ENCODE data around the gene HSF2.

Gene HSF2

DNA sequence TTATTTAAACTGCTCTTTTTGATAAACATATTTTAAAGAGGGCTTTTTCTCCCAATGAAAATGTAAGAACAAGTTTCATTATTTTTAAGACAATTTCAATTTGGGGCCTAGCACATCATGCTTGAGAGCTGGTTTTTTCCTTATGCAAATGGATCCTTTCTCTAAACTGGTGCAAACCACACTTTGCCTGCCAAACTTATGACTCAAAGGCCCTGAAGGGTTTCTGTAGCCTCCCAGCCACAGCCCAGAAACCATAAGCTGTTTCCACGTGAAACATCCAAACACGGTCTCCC, 451 bp upstream of the HSF2 start:
- no peak for DNase-seq (ENCODE audit: low read depth)

DNA sequence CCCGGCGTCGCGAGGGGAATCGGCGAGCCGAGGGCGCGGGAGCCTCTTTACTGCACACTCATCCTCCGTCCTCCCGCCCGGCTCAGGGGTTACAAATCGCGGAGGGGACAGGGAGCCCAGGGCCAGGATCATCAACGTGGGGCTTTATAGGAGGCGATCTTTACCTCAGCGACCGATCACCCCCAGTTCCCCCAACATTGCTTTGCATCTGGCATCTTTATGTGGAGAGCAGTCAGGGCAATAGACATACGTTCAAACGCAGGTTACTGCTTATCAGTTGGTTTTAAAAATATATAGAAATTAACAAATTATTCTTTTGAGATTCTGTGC, 634 bp downstream of the HSF2 start:
- no peak for DNase-seq (ENCODE audit: low read depth)

DNA sequence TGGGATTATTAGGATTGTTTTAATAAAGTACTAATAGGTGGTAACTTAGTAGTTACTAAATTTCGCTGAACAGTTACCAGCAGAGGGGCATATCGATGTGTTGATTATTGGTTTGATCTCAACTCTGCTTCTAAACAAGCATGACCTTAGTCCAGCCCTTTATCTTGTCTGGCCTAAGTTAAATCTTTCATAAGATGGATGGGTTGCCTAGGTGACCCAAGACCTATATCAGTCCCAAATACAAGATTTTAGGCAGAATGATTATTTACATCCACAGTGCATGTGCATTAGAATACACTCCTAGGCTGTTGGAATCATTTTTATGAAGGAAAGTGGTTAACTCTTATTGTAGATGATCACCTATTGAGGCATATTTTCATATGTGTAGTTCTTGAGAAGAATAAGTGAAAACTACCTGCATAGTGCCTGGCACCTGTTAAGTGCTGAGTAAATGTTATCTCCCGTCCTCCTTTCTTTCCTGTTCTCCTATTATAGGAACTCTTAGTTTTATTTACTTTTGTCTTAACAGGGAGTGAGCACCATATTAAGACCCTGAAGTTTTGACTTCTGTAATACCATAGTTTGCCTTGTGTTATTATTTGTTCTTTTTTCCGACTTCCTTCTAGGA, 1.1 kb downstream of the HSF2 start:
- DNase-seq (ENCODE audit: low read depth): no peak

DNA sequence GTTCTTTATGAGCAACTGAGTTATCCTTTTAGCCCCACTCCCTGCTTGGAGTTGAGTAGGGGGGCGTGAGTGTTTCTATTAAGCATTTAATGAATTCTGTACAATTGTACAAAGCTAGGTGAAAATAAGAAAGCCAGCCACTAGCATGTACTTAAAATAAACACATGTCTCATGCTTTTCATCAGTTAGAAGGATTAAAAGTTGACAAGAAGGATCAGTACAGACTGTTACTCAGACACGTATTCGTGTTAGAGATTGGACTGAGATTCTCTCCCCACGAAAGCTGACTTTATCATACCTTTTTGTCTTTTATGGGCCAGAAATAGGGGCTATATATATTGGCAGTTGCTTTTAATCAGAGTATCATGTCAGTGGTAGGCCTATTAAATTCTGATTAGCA, 1.7 kb downstream of the HSF2 start:
- DNase-seq (ENCODE audit: low read depth): no peak

DNA sequence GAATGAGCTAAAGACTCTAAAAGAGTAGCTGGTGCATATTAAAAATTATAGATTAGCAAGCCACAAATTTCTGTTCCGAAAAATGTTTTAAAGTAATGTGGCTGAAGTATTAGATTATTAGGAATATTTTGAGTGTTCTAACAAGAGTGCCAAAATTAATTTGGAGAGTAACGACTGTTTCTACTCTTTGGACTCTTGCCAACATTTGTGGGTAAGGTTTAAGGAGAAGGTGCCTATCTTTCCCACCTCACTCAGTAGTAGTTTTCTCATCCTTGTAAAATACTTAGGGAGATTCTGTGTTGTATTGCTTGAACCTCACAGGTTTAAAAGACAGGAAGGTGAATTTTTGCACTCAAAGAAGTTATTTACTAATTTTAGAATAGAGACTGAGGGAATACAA, 5.0 kb downstream of the HSF2 start:
- no peak for DNase-seq (ENCODE audit: low read depth)

DNA sequence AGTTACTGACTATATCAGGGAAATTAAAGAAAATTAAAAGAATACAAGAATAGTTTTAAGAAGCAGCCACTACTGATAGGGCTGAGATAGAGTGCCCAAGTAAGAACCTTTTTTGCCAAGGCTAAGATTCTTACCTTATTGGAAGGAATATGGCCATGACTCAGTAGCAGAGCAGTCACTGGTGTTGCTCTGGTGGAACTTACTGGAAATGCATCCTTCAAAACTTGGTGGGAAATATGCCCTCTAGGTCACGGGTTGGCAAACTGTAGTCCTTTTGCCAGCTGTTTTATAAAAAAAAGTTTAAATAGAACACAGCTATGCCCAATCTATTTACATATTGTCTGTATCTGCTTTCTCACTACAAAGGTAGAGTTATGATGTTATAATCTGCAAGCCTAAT, 6.0 kb downstream of the HSF2 start:
- no peak for DNase-seq (ENCODE audit: low read depth)

DNA sequence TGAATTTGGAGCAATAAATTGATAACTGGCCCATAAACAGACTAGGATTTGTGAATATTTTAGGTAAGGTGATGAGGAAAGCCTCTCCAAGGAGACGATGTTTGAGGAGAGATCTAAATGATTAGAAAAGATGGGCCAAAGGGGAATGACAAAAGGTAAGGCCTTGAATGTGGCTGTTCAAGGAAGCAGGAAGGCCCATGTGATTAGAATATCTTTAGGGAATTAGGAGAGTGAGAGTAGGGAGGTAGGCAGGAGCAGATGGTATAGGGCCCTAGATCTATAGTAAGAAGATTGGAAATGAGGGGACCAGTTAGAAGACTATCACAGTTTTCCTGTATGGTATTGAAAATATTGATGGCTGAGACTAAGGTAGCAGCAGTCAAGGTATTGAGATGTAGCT, 6.7 kb downstream of the HSF2 start:
- DNase-seq (ENCODE audit: low read depth): no peak

DNA sequence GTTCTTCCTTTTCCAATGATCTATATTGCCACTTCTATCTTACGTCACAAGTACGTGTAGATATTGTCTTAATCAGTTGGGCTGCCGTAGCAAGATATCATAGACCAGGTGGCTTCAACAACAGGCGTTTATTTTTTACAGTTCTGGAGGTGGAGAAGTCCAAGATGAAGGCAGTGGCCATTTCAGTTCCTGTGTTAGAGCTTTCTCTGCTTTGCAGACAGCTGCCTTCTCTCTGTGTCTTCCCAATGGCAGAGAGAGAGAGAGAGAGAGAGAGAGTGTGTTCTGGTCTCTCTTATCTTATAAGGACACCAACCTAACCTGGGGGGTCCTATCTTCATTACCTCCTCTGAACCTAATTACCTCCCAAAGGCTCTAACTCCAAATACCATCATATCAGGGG, 8.3 kb downstream of the HSF2 start:
- DNase-seq (ENCODE audit: low read depth): no peak

DNA sequence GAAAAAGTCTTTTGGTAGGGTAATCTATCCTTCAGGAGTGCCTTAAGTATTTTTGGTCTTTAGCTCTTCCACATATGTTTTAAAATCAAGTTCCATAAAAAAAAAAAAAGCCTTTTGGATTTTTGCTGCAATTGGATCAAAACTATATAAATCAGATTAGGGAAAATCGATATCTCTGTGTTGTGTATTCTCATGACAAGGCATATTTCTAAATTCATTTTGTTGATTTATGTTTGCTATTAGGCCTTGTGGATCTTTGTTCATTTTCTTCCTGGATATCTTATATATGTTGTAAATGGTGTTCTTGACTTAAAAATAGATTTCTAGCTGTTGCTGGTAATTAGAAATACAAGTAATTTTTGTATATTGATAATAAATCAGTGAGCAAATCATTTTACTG, 8.8 kb downstream of the HSF2 start:
- DNase-seq (ENCODE audit: low read depth): no peak

DNA sequence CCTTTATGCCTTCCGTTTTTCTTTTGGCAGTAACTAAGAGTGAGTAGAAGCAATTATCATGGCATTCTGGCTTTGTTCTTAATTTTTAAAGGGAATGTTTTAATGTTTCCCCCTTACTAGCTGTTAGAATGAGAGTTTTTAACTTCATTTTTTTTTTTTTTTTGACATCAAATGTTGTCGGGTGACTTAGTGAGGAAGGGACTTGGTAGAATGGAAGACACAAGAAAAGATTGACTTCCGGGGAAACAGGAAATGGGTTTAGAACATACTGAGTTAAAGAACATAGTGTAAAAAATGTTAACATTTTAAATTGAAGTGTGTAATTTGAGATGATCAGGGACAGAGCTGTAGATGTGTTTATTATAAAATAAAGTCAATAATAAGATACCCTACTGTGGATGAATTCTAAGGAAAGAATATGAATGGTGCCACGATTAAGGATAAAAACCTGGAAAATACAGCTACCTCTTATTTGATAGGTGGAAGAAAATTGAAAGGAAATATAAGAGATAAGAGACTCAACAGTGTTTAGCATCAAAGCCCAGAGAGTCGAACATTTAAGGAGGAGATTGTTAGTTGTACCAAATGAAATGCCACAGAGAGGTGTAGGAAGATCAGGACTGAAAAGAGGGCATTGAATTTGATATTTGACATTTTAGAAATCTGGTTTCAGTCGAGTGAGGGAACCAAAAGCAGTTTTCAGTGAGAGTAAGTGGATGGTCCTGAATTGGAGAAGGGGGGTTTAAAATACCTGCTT, 9.4 kb downstream of the HSF2 start:
- DNase-seq (ENCODE audit: low read depth): no peak

DNA sequence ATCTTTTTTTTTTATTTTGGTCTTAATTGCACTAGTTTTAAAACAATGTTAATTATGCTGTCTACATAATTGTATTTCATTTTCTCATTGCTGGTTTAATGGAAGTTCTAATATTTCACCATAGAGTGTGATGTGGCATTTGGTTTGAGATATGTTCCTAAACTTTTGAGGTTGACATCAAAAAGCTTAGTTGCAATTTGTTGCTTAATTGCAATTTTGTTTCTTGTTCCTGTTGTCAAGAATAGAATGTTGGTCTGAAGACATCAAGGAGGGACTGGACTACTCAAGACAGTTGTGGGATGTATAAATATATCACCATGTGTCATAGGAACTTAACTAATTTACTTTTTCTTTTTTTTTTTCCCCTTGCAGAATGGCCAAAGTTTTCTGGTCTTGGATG, 12.5 kb downstream of the HSF2 start:
- no peak for DNase-seq (ENCODE audit: low read depth)

DNA sequence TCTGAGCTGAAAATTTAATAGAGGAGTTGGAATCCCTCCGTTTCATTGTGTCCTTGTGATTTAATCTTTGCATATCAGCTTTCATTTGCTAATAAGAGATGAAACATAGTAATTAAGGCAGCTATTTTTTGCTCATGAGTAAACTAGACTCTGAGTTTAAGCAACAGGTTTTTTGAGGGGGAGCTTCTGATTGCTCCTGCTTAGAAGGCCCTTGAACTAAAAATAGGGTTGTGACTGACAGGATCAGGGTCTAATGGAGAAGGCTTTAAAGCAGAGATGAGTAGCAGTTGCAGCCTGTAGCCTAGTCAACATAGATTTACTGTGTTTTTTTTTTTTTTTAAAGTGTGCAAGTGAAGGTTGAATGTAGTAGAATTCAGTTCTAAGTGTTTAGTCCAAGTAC, 17.4 kb downstream of the HSF2 start:
- no peak for DNase-seq (ENCODE audit: low read depth)

DNA sequence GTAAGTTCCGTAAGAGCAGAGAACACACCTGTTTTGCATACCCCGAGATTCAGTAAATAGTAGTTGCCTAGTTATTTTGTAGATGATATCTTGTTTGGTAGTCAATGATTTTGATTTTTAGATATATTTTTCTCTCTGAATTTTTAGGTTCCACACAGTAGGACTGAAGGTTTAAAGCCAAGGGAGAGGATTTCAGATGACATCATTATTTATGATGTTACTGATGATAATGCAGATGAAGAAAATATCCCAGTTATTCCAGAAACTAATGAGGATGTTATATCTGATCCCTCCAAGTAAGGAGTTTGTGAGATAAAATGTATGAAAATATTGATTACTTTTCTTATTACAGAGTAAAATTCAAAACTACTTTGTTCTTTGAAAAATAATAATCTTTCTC, 22.6 kb downstream of the HSF2 start:
- no peak for DNase-seq (ENCODE audit: low read depth)

DNA sequence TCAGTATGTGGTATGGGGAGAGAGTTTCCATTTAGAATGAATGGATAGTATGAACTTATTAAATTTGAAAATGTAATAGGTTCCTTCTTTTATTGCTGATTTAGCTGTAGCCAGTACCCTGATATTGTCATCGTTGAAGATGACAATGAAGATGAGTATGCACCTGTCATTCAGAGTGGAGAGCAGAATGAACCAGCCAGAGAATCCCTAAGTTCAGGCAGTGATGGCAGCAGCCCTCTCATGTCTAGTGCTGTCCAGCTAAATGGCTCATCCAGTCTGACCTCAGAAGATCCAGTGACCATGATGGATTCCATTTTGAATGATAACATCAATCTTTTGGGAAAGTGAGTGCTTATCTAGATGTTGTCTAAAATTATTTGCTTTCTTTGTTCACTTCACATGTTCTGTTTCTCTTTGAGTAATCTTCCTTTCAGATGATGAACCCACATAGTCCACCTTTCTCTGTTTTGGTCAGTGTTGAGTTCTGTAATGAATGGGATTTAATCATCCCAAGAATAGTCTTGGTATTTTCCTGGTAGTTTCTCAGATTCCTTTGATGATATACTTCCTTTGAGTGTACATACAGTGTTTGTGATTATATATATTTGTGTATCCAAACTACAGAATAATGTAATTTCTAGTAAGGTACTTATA, 23.3 kb downstream of the HSF2 start:
- no peak for DNase-seq (ENCODE audit: low read depth)

DNA sequence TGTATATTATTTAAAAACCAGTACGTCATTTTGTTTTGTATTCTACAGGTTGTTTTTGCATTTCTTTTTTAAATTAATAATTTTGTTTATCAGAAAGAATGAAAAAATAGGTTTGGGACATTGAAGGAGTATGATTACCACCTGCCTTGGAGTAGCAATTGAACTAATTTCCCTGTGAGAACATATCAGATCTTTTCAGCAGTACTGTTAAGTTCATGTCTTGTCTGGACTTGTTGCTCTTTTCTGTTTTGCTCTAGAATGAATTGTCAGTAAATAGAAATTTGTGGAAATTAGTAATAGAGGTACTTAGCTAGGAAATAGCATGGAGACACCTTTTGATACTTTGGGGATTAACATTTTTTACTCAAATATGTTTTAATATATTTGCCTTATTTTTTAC, 24.3 kb downstream of the HSF2 start:
- DNase-seq (ENCODE audit: low read depth): no peak

DNA sequence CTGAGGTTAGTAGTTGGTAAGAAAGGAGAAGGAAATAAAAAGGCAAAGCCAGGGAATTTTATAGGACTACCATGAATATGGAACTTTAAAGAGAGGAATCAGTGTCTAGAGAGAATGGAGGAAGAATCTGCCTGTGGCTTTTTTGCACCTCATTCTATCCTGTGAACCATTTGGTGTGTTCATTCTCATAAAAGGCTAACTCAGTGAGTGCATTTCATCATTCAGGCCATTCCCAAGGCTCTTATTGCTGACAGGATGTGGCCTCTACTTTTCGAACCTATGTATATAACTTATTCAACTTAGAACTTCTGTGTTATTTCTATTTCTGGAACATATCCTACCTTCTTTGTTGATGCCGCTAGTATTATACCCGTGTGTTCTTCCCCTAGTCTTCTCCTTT, 27.1 kb downstream of the HSF2 start:
- DNase-seq (ENCODE audit: low read depth): no peak

DNA sequence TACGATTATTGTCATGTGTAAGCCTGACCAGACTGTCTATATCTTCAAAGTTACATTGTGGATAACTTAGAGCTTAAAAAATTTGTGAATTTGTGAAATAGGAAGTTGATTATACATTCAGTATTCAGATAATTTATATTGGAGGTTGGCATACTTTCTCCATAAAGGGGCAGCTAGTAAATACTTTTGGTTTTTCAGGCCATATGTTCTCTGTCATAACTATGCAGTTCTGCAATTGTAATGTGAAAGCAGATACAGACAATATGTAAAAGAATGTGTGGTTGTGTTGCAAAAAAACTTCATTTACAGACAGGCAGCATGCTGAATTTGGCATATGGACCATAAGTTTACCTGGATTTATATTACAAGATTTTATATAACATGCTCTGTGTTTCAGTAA, 29.3 kb downstream of the HSF2 start:
- no peak for DNase-seq (ENCODE audit: low read depth)

DNA sequence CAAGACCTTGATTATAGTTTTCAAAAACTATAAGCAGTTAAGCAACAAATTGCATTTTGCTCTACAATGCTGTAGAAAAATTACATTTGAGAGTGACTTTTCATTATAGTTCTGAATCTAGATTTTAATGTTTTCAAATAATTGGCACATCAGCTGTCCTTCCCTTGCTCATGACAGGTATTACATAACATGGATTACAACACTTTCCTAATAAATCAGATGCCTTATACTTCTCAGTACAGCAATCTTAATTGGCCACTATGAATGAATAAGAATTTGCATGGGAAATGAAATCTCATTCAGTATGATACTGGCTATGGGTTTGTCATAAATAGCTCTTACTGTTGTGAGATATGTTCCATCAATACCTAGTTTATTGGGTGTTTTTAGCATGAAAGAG, 29.9 kb downstream of the HSF2 start:
- no peak for DNase-seq (ENCODE audit: low read depth)

DNA sequence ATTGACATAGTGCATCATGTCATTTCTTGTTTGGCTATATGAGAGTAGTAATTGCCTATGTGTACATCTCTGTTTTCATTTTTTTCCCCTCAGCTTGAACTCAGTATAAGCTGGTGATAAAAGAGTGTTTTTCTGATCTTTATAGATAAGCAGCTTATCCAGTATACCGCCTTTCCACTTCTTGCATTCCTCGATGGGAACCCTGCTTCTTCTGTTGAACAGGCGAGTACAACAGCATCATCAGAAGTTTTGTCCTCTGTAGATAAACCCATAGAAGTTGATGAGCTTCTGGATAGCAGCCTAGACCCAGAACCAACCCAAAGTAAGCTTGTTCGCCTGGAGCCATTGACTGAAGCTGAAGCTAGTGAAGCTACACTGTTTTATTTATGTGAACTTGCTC, 32.3 kb downstream of the HSF2 start:
- DNase-seq (ENCODE audit: low read depth): no peak

DNA sequence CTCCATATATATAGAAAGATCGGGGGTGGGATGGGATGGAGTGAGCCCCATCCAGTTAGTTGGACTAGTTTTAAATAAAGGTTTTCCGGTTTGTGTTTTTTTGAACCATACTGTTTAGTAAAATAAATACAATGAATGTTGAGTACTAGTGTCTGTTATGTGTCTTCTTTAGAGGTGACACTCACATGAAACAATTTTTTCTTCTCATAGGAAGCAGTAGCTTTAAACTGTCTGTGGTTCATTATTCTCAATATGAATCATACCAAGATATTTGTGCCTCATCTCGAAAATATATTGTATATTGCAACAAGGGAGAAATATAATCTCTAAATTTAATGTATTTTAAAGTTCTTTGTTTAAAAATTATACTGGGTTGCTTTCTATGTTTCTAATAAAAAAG, 33.4 kb downstream of the HSF2 start:
- DNase-seq (ENCODE audit: low read depth): no peak

DNA sequence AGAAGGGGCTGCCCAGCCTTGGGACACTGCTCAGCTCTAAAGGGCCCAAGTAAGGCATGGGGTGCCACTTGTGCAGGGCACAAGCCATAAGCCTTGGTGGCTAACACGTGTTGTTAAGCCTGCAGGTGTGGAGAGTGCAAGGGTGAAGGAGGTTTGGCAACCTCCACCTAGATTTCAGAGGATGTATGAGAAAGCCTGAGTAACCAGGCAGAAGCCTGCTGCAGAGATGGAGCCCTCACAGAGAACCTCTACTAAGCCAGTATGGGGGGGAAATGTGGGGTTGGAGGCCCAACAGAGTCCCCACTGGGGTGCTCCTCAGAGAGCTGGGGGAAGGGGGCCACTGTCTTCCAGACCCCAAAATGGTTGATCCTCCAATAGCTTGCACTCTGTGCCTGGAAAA, 39.5 kb downstream of the HSF2 start:
- no peak for DNase-seq (ENCODE audit: low read depth)

DNA sequence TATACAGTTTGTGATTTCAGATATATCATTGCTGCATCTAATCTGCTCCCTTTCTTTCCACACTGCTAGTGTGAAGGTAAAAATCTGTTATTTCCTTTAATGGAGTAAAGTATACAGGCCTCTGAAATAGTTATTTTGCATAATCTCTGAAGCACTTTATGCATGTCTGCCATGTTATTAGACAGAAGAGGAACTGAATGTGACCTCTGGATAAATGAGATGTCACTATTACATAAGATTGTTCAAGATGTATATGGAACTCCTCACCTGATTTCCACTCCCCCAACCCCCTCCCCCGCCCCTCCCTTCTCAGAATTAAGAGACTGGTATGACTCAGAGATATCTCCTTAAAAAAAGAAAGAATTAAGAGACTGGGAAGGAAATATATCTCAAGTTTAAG, 45.8 kb downstream of the HSF2 start:
- DNase-seq (ENCODE audit: low read depth): no peak

DNA sequence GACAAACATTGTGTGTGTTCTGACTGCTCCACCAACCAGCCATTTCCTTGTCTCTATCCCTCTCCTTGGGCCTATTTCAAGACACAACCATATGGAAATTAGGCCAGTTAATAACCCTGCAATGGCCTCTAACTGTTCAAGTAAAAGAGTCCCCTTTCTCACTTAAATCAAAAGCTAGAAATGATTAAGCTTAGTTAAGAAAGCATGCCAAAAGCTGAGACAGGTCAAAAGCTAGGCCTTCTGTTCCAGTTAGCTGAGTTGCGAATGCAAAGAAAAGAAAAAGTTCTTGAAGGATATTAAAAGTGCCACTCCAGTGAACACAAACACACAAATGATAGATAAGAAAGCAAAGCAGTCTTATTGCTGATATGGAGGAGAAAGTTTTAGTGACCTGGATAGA, 49.6 kb downstream of the HSF2 start:
- no peak for DNase-seq (ENCODE audit: low read depth)

DNA sequence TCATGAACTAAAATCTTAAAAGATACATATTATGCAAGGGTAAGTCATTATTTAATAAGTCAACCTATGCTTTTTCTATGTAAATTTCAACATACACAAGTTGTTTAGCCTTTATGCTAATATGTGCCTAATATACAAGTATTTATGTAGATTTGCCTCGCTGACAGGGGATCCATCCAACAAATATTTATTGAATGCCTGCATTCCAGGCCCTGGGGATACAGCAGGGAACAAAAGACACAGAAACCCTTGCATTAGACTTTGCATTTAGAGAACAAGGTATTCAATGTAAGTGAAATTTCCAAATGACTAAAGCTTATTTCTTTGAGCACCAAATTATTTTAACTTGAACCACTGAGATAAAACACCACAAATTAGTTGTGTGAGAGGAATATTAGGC, 53.1 kb downstream of the HSF2 start:
- DNase-seq (ENCODE audit: low read depth): no peak

All from activated T-cell treated with anti-CD3 and anti-CD28 coated beads for 24 hours (primary cell).